GM19455 (cell line): ENCODE data around the gene DDN.

Experiments used
- ATAC-seq: cut with Tn5 transposase; IDR thresholded peaks from one replicate; pipeline ENCODE4 v1.9.1; 2021; ENCODE audit not compliant: unreplicated experiment

The DDN gene

GRCh38 chr12:49031573-49032161 lies 32.5 kb upstream of the DDN start:
- ATAC-seq, result no peak

GRCh38 chr12:49030714-49031572 lies 31.8 kb upstream of the DDN start:
- no peak for ATAC-seq

GRCh38 chr12:49030119-49030518 lies 30.9 kb upstream of the DDN start:
- no peak for ATAC-seq

- ATAC-seq, result no peak
Observed at GRCh38 chr12:49028666-49029275, 29.6 kb upstream of the DDN start.

- ATAC-seq, result no peak
Observed at GRCh38 chr12:49027846-49028555, 28.8 kb upstream of the DDN start.

GRCh38 chr12:49026678-49027480 lies 27.7 kb upstream of the DDN start:
- ATAC-seq, result no peak

GRCh38 chr12:49026101-49026500 lies 26.9 kb upstream of the DDN start:
- ATAC-seq, result no peak

- ATAC-seq, result no peak
Observed at GRCh38 chr12:49025463-49025862, 26.3 kb upstream of the DDN start.

- no peak for ATAC-seq
Observed at GRCh38 chr12:49024543-49024942, 25.4 kb upstream of the DDN start.

- ATAC-seq, result no peak
Observed at GRCh38 chr12:49023812-49024211, 24.6 kb upstream of the DDN start.

- ATAC-seq, result no peak
Observed at GRCh38 chr12:49022558-49023178, 23.5 kb upstream of the DDN start.

GRCh38 chr12:49021292-49021915 lies 22.2 kb upstream of the DDN start:
- no peak for ATAC-seq

- no peak for ATAC-seq
Observed at GRCh38 chr12:49020441-49020840, 21.3 kb upstream of the DDN start.

GRCh38 chr12:49019443-49020324 lies 20.5 kb upstream of the DDN start:
- no peak for ATAC-seq

- no peak for ATAC-seq
Observed at GRCh38 chr12:49019120-49019430, 19.9 kb upstream of the DDN start.

GRCh38 chr12:49018261-49019119 lies 19.3 kb upstream of the DDN start, which contains the start of gene PRKAG1:
PRKAG1 (minus strand) TSS chr12:49018776; CDS start chr12:49018740, 36 bp downstream.
- ATAC-seq, result peak; percentile 90

GRCh38 chr12:49017891-49018260 lies 18.7 kb upstream of the DDN start:
- no peak for ATAC-seq

GRCh38 chr12:49015196-49015595 lies 16.0 kb upstream of the DDN start:
- ATAC-seq, result no peak
